Fibroblast of skin of right biceps (primary cell): ENCODE measurements around the gene LRP10.
"Not testable (repeated sequence)": the region's sequence is repeated elsewhere in the genome, so short reads cannot be mapped to it uniquely, and the experiment has no call there.

ENCODE experiments used
- DNase-seq: peaks from one replicate; pipeline ENCODE4 v3.0.0-alpha.2; 2013

LRP10 gene

GRCh38 chr14:22871224-22872032 lies at the start of gene LRP10:
LRP10 (plus strand) TSS chr14:22871740; CDS start chr14:22872304, 564 bp downstream.
- DNase-seq, result peak; percentile 75

GRCh38 chr14:22822016-22822570 lies 49.4 kb upstream of the LRP10 start:
- no peak for DNase-seq

GRCh38 chr14:22822571-22823098 lies 48.9 kb upstream of the LRP10 start:
- peak; percentile 93 for DNase-seq

GRCh38 chr14:22824711-22825359 lies 46.7 kb upstream of the LRP10 start:
- DNase-seq, result peak; percentile 94

- DNase-seq, result not testable (repeated sequence)
These were observed 42.4 kb upstream of the LRP10 start for GRCh38 chr14:22829076-22829660.

- DNase-seq, result peak; percentile 88
These were observed 41.7 kb upstream of the LRP10 start, which contains the start of gene MRPL52 for GRCh38 chr14:22829661-22830442. MRPL52 (plus strand) TSS chr14:22829887; CDS start chr14:22829913, 26 bp downstream.

- no peak for DNase-seq
These were observed 41.0 kb upstream of the LRP10 start for GRCh38 chr14:22830443-22831010.

GRCh38 chr14:22835505-22835904 lies 36.0 kb upstream of the LRP10 start:
- no peak for DNase-seq

- peak; percentile 93 for DNase-seq
These were observed 35.0 kb upstream of the LRP10 start, which contains the start of gene MMP14 for GRCh38 chr14:22836301-22837113. MMP14 (plus strand) TSS chr14:22836585; CDS start chr14:22836818, 233 bp downstream.

GRCh38 chr14:22837114-22837749 lies 34.3 kb upstream of the LRP10 start:
- DNase-seq, result peak; percentile 70

- peak; percentile 73 for DNase-seq
These were observed 33.6 kb upstream of the LRP10 start for GRCh38 chr14:22837750-22838538.

- peak; percentile 89 for DNase-seq
These were observed 32.9 kb upstream of the LRP10 start for GRCh38 chr14:22838631-22839041.

- DNase-seq, result no peak
These were observed 32.3 kb upstream of the LRP10 start for GRCh38 chr14:22839159-22839779.

- no peak for DNase-seq
These were observed 30.2 kb upstream of the LRP10 start for GRCh38 chr14:22841311-22841710.

- DNase-seq, result no peak
These were observed 29.8 kb upstream of the LRP10 start for GRCh38 chr14:22841769-22842168.

- DNase-seq, result no peak
These were observed 29.1 kb upstream of the LRP10 start for GRCh38 chr14:22842211-22843122.

- no peak for DNase-seq
These were observed 28.2 kb upstream of the LRP10 start for GRCh38 chr14:22843123-22843925.
